Esophagus squamous epithelium (tissue), 5 donors: ENCODE data around the gene MCOLN3. TPM values are rescaled to one million over a fixed set of nuclear protein-coding genes. Genes with fewer than 3 reads are reported as not detected.
"Not testable (repeated sequence)": the region's sequence is repeated elsewhere in the genome, so short reads cannot be mapped to it uniquely, and the experiment has no call there.

ENCODE experiments used
- DNase-seq: peaks from one replicate; lab custom pipeline; 2025; lab: John Stamatoyannopoulos, UW
- H3K27ac ChIP-seq, 4 donors: fragments of 200-600 bp; sonication (generic); one replicate each; pipeline ENCODE4 v1.5.1; 2016 to 2019; ENCODE audit warnings: mild to moderate bottlenecking in 1 of 4
- H3K27me3 ChIP-seq, 4 donors: fragments of 200-600 bp; sonication (generic); 1 replicate in 3 of 4; 2 replicates in 1 of 4; pipeline versions ENCODE4 v1.5.1 to v1.6.0; 2017 to 2021; ENCODE audit warnings: antibody characterized with exemption in 1 of 4
- H3K36me3 ChIP-seq, 3 donors: fragments of 200-600 bp; sonication (generic); one replicate each; pipeline ENCODE4 v1.5.1; 2016 to 2019
- H3K4me1 ChIP-seq, 3 donors: fragments of 200-600 bp; sonication (generic); one replicate each; pipeline ENCODE4 v1.5.1; 2017 to 2019
- H3K4me3 ChIP-seq, 4 donors: fragments of 200-600 bp; sonication (generic); 1 replicate in 3 of 4; 2 replicates in 1 of 4; pipeline ENCODE4 v1.5.1; 2016 to 2019; ENCODE audit warnings: mild to moderate bottlenecking in 2 of 4, moderate library complexity in 1 of 4
- H3K9me3 ChIP-seq, 3 donors: fragments of 200-600 bp; sonication (generic); one replicate each; pipeline ENCODE4 v1.5.1; 2016 to 2019
- POLR2A ChIP-seq, 4 donors: fragments of 450-650 bp; IDR thresholded peaks; one replicate each; pipeline ENCODE4 v1.6.1; 2017; ENCODE audit warnings: antibody characterized with exemption in 4 of 4, mild to moderate bottlenecking in 4 of 4, moderate library complexity in 3 of 4
- WGBS, 2 donors: methylation state at CpG; one replicate each; pipeline ENCODE4 v1.1.5; 2018; 5-methylcytosine and 5-hydroxymethylcytosine counted together
- intact Hi-C: fragments of 100-400 bp; cut with DNase I; formaldehyde crosslinking; loops from one replicate; pipeline ENCODE4 v1.15.0; 2022
- total RNA-seq, 4 donors: library from RNA; depleted of rRNA; stranded (reverse); fragments of >200 nt; gene quantifications; one replicate each; pipeline ENCODE4 v1.1.0, GENCODE V29; 2016
- TF ChIP-seq, protein P1 (sequence below), 6 experiments: fragments of 450-650 bp in 4 of 6; fragments of 200-600 bp in 2 of 6; sonication (generic) in 2 of 6; IDR thresholded peaks; one replicate each; pipeline ENCODE4 v1.5.1; 2016 to 2019; ENCODE audit warnings: antibody characterized with exemption in 6 of 6, mild to moderate bottlenecking in 4 of 6, moderate library complexity in 4 of 6
- donor health status: DM: yes; HTN: yes; CAD: no.

MCOLN3 gene
- total RNA-seq, 4 donors from 2014 or later, result 0.32 to 2.3 (median 0.61) TPM; not detected in 1

DNA sequence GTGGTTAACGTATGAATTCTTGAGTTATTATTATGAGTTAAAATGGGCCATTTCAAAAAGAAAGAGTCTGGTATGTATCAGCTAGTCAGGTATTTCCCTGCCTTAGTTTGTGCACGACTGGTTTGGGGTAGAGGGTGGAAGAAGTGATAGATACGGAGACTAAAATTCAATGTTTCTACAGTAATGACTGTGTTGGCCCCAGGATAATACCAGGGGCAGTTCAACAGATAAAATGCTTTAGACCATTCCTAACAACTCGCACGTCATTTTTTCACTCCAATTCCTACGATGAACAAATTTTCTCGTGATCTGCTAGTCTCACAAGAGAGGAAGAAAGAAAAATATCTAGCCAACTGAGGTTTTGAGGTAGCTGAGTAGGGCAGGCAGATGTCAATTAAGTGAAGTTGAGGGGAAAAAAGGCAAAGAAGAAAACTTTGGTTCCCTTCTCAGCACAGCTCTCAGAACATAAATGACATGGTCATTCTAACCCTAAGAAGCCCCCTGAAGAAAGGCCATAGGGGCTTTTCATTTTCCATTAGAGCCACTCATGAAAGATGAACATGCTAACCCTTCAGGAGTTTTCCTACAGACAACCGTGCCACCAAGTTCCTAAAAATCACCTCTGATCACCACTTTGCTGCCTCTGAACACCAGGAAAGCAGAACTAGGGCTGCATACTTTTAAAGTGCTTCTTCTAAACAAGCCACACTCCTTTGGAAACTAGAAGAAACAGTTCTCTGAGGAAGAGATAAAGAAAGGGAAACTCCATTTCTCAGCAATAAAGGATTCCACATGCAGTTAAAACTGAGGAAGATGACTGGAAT lies 57.0 kb downstream of the MCOLN3 start:
- intact Hi-C loops, result no loop called here
- Histone ChIP-seq H3K27me3 (peaks cover 0 to 11% (median 0%) of the 10 kb centered on the region in 4 donors), H3K4me1 (peaks cover 0 to 5% (median under 1%) of the 10 kb centered on the region in 3 donors), H3K9me3 (no peaks in the 10 kb centered on the region), H3K4me3 (no peak overlapping the region), H3K27ac (no peak overlapping the region), H3K36me3 (no peaks in the 10 kb centered on the region)
- 59 to 65% methylated on average over 8 of the region's 8 CpGs for WGBS, 2 donors
- TF ChIP-seq POLR2A (IDR thresholded peaks at IDR 0.05), result no peak
- TF ChIP-seq, protein P1, sequence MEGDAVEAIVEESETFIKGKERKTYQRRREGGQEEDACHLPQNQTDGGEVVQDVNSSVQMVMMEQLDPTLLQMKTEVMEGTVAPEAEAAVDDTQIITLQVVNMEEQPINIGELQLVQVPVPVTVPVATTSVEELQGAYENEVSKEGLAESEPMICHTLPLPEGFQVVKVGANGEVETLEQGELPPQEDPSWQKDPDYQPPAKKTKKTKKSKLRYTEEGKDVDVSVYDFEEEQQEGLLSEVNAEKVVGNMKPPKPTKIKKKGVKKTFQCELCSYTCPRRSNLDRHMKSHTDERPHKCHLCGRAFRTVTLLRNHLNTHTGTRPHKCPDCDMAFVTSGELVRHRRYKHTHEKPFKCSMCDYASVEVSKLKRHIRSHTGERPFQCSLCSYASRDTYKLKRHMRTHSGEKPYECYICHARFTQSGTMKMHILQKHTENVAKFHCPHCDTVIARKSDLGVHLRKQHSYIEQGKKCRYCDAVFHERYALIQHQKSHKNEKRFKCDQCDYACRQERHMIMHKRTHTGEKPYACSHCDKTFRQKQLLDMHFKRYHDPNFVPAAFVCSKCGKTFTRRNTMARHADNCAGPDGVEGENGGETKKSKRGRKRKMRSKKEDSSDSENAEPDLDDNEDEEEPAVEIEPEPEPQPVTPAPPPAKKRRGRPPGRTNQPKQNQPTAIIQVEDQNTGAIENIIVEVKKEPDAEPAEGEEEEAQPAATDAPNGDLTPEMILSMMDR (IDR thresholded peaks at IDR 0.05), result no peak
- DNase-seq, result no peak

DNA sequence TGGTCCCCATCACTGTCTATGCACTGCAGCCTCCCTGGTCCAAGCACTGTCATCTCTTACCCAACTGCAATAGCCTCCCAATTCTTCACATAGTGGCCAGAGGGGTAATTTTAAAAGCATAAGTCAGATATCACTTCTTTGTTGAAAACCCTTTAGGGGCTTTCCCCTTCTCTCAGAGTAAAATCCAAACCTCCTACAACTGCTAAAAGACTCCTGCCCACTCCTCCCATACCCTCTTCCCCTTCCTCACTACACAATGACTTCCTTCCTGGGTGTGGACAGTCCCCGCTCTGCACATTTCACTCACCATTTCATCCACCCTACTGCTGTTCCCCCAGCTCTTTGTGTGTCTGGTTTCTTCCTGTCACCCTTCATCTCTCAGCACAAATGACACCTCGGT lies 59.7 kb downstream of the MCOLN3 start:
- 41 to 51% methylated on average over 2 of the region's 2 CpGs for WGBS, 2 donors
- TF ChIP-seq POLR2A (IDR thresholded peaks at IDR 0.05), result no peak
- TF ChIP-seq, protein P1 (IDR thresholded peaks at IDR 0.05), result no peak

DNA sequence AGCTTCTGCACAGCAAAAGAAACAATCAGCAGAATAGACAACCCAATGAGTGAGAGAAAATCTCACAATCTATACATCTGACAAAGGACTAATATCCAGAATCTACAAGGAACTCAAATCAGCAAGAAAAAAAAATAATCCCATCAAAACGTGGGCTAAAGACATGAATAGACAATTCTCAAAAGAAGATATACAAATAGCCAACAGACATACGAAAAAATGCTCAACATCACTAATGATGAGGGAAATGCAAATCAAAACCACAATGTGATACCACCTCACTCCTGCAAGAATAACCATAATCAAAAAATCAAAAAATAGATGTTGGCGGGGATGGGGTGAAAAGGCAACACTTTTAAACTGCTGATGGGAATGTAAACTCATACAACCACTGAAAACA lies 61.7 kb downstream of the MCOLN3 start:
- H3K9me3 ChIP-seq, H3K36me3 ChIP-seq, H3K27ac ChIP-seq, DNase-seq, H3K4me3 ChIP-seq, intact Hi-C loops, H3K27me3 ChIP-seq, H3K4me1 ChIP-seq: not testable (repeated sequence)
- 76 to 78% methylated on average over 3 of the region's 3 CpGs for WGBS, 2 donors

More for the DNA sequence above, 59.7 kb downstream of the MCOLN3 start:
- Histone ChIP-seq H3K27ac (no peak overlapping the region), H3K36me3 (no peaks in the 10 kb centered on the region), H3K27me3 (no peaks in the 10 kb centered on the region), H3K4me3 (no peak overlapping the region), H3K9me3 (no peaks in the 10 kb centered on the region), H3K4me1 (no peaks in the 10 kb centered on the region)
- DNase-seq, result no peak
- intact Hi-C loops, result no loop called here

DNA sequence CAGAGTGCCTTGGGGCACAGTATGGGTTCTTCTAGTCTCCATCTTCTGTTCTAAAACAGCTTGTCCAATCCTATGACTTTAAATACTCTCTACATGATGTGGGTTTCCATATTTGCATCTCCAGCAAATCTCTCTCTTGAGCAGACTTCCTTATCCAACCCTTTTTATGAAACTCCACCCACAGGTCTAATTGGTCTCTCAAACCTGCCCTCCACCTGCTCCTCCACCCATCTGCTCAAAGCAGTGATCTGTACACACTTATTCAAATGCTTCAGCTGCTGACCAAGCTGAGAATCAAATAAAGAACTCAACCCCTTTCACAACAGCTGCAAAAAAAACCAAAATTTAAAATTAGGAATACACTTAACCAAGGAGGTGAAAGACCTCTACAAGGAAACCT lies 62.9 kb downstream of the MCOLN3 start:
- DNase-seq, result no peak
- Histone ChIP-seq H3K4me3 (no peak overlapping the region), H3K36me3 (no peaks in the 10 kb centered on the region), H3K9me3 (no peaks in the 10 kb centered on the region), H3K4me1 (no peaks in the 10 kb centered on the region), H3K27ac (no peak overlapping the region), H3K27me3 (no peaks in the 10 kb centered on the region)
- TF ChIP-seq, protein P1 (IDR thresholded peaks at IDR 0.05), result no peak
- no peak for TF ChIP-seq POLR2A (IDR thresholded peaks at IDR 0.05)
- intact Hi-C loops, result no loop called here

DNA sequence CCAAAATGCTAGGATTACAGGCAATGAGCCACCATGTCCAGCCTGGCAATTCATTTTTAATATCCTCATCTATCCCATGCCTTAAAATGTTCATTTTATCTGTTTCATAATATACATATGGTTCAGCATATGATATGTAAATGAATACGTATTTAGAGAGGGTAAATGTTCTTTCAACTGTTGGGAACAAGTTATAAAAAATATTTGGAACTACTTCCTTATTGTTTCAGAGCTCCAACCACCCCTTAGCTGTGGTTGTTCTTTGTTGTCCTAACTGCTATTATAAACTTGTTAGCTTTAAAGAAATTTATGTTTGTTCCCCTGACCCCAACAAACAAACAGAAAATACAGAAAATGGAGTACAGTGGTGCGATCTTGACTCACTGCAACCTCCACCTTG lies 65.9 kb downstream of the MCOLN3 start:
- H3K27me3 ChIP-seq, result no peaks in the 10 kb centered on the region
- no peak overlapping the region for H3K4me3 ChIP-seq
- WGBS, 2 donors, result 79 to 95% methylated on average over 2 of the region's 2 CpGs
- no peak for TF ChIP-seq POLR2A (IDR thresholded peaks at IDR 0.05)
- TF ChIP-seq, protein P1 (IDR thresholded peaks at IDR 0.05), result no peak
- H3K27ac ChIP-seq, result no peak overlapping the region
- H3K9me3 ChIP-seq, result no peaks in the 10 kb centered on the region
- intact Hi-C loops, result no loop called here
- no peaks in the 10 kb centered on the region for H3K4me1 ChIP-seq
- H3K36me3 ChIP-seq, result no peaks in the 10 kb centered on the region
- DNase-seq, result no peak
